Urinary bladder (tissue), 4 donors: Measurements from ENCODE around the gene MYO10. TPM values are rescaled to one million over a fixed set of nuclear protein-coding genes. Genes with fewer than 3 reads are reported as not detected.

Experiments
- DNase-seq: peaks from one replicate; pipeline ENCODE4 v3.0.0-alpha.2; 2015; ENCODE audit errors: extremely low spot score
- H3K27ac ChIP-seq: one replicate; pipeline ENCODE4 v1.5.1; 2013; ENCODE audit warnings: low read depth, mild to moderate bottlenecking, moderate library complexity
- H3K36me3 ChIP-seq: one replicate; pipeline ENCODE4 v1.6.1; 2013; ENCODE audit warnings: mild to moderate bottlenecking, moderate library complexity; ENCODE audit not compliant: insufficient read depth
- H3K4me1 ChIP-seq: one replicate; pipeline ENCODE4 v1.6.1; 2013; ENCODE audit warnings: mild to moderate bottlenecking, moderate library complexity; ENCODE audit not compliant: insufficient read depth
- H3K4me3 ChIP-seq: one replicate; pipeline ENCODE4 v1.5.1; 2013; ENCODE audit warnings: low read depth, low read length
- WGBS: extraction: QIAGEN DNeasy Blood & Tissue Kit; methylation state at CpG from one replicate; pipeline ENCODE4 v1.1.7; 2013; 5-methylcytosine and 5-hydroxymethylcytosine counted together
- polyA plus RNA-seq: library from polyadenylated mRNA; stranded (reverse); fragments of 200-250 nt; gene quantifications from one replicate; pipeline ENCODE4 v1.2.3, GENCODE V29; 2013
- total RNA-seq: library from RNA; depleted of rRNA; stranded (reverse); fragments of >200 nt; gene quantifications from one replicate; pipeline ENCODE4 v1.2.3, GENCODE V29; 2014
- donor health status: healthy with polysubstance abuse.
- donor health status: healthy.

MYO10 gene
- total and polyA plus RNA-seq, 2 donors, result 4.3 to 21.3 TPM

DNA sequence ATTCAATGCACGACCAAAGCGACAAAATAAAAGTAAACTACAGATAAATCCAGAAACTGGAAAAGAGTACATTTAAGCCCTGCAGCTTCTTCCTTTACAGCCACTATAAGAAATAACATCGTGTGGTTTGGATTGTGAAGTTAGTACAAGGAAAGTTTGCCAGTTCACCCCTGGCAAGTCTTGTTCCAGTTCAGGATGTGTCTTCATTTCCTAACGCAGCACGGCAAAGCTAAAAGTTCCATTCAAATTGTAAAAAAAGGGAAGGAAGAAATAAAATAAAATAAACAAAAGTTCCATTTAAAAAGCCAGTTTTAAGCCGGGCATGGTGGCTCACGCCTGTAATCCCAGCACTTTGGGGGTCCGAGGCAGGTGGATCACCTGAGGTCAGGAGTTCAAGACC lies 236.0 kb downstream of the MYO10 start:
- no peak overlapping the region for H3K27ac ChIP-seq
- H3K36me3 ChIP-seq, result peaks cover 5% of the 10 kb centered on the region
- H3K4me1 ChIP-seq, result no peaks in the 10 kb centered on the region
- H3K4me3 ChIP-seq, result no peak overlapping the region
- no peak for DNase-seq
- WGBS, result 69% methylated on average over 8 of the region's 8 CpGs

DNA sequence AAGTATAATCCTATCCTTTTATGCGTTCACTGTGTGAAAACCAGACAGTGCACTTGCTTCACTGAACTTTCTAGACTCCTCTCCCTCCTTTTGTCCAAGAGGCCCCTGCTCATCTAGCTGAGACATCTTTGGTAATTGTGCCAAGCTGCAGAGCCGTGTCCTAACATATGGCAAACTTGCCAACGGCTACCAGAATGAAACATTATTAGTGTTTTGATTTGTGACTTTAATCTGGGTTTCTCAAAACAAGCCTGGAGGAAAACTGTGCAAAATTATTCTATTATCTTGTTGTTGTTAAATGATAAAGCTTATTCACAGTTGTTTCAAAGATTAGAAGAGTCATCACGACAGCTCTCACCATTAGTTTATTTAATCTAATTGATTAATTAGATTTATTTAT lies 240.3 kb downstream of the MYO10 start:
- no peak overlapping the region for H3K27ac ChIP-seq
- DNase-seq, result no peak
- WGBS, result 63% methylated on average over 4 of the region's 4 CpGs

DNA sequence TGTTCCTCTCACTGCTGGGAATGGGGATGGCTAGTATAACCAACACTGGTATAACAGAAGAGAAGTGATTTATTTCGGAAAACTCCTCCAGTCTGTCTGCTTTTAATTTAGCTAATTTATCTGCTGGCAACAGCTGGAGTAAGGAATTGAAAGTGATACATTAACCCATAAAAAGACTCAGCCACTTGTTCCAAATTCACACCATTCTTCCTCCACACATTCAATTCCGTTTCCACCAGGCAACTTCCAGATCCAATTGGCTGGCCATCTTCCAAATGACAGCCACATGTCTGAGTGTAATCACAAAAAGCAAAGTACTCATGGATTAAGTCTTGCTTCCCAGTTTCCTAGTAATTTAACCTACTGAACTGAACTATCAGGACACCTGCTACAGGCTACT lies 242.2 kb downstream of the MYO10 start:
- 69% methylated on average over 2 of the region's 2 CpGs for WGBS
- no peak overlapping the region for H3K4me3 ChIP-seq
- no peak overlapping the region for H3K27ac ChIP-seq
- no peaks in the 10 kb centered on the region for H3K4me1 ChIP-seq
- DNase-seq, result no peak
- H3K36me3 ChIP-seq, result no peaks in the 10 kb centered on the region

More for the DNA sequence above, 240.3 kb downstream of the MYO10 start:
- Histone ChIP-seq H3K36me3 (no peaks in the 10 kb centered on the region), H3K4me1 (no peaks in the 10 kb centered on the region), H3K4me3 (no peak overlapping the region)

DNA sequence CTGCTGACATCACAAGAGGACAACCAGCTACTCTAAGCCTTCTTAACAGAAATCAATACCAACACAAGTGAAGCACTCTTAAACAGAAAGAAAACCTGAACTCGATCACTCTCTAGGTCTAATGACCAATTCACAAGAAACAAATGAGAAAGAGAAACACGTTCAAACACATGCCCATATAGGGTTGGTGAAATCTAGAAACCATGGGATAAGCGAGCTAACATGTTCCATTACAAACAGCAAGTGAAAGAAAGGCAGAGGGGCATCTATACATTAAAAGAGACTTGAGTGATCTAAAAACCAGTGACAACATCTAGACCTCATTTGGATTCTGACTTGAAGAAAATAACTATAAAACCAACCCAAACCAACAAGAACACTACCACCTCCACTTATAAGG lies 244.4 kb downstream of the MYO10 start:
- no peak overlapping the region for H3K4me3 ChIP-seq
- DNase-seq, result no peak
- WGBS, result 87% methylated on average over 3 of the region's 3 CpGs
- H3K4me1 ChIP-seq, result no peaks in the 10 kb centered on the region
- H3K27ac ChIP-seq, result no peak overlapping the region
- H3K36me3 ChIP-seq, result no peaks in the 10 kb centered on the region

DNA sequence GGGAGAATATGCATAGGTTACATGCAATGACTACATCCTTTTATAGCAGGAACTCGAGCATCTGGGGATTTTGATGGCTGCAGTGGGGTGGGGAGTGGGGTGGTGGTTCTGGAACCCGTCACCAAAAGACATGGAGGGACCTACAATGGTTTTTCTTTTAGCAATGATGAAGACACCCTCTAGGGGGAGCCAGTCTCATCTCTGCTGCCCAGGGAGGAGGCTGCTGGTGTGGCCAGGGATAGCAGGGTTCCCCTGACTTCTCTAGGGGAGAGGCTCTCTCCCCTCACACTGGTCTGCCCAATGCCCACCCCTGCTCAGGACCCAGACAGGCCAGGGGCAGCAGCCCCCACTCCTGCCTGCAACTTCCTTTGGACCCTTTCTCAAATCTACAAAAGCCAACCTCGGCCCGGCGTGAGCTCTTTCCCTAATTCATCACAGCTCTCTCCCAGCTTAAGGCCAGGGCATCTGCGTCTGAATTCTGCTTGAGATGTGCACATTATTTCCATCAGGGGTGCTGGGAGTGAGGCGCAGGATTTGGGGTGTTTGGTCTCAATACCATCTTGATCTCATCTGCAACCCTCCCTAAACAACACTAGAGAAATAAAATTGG lies 245.7 kb downstream of the MYO10 start:
- WGBS, result 77% methylated on average over 7 of the region's 7 CpGs

DNA sequence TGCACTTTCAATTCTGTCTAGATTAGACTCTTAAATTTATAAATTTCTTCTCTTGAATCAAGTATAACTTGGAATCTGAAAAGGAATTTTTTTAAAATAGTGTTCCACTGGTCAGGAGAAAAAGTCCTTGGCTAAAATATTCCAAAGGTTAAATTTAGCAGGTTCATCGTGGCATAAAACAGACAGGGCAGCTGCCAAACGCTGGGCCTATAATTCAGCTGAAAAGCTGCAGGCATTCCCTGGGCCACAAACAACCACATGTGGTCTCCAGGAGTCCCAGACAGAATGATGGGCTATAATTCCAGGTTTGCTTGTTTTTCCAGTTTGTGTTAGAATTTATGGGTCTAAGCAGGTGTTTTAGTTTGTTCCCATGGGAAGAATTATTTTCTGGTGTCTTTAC lies 248.2 kb downstream of the MYO10 start:
- H3K27ac ChIP-seq, result no peak overlapping the region
- H3K4me3 ChIP-seq, result no peak overlapping the region
- H3K4me1 ChIP-seq, result no peaks in the 10 kb centered on the region
- WGBS, result 53% methylated on average over 2 of the region's 2 CpGs
- DNase-seq, result no peak
- no peaks in the 10 kb centered on the region for H3K36me3 ChIP-seq

More for the DNA sequence above, 245.7 kb downstream of the MYO10 start:
- H3K27ac ChIP-seq, result no peak overlapping the region
- no peak overlapping the region for H3K4me3 ChIP-seq
- DNase-seq, result no peak
- no peaks in the 10 kb centered on the region for H3K4me1 ChIP-seq
- H3K36me3 ChIP-seq, result no peaks in the 10 kb centered on the region

DNA sequence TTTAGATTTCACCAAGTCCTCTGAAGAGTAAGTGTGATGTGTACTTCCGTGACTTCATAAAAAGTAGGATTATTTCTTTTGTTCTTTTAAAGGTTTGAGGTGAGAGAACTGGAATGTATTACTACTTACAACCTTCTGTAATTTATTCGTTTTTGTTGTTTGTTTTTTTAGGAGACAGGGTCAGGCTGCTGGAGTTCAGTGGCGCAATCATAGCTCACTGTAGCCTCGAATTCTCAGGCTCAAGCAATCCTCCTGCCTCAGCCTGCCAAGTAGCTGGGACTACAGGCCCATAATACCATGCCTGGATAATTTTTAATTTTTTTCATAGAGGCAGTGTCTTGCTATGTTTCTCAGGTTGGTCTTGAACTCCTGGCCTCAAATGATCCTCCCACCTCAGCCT lies 251.0 kb downstream of the MYO10 start:
- 88% methylated on average over 4 of the region's 4 CpGs for WGBS
- H3K36me3 ChIP-seq, result no peaks in the 10 kb centered on the region
- DNase-seq, result no peak

DNA sequence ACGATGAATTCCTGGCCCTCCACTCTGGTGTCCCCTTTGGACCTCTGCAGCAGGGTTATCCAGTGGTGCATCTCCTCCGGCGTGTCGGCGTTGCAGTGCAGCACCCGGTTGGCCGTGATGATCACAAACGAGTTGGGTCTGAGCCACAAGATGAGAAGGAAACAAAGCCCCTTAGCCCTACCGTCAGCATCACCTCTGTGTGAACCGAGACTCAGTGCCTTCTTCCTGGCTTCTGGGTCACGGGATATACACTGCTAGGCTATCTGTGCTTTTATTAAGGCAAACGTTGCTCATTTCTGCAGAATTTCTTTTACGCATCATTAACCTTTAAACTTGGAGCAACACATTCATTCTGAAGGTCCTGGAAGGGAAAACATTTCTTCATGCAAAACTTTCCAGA lies 254.2 kb downstream of the MYO10 start:
- no peak for DNase-seq
- Histone ChIP-seq H3K27ac (no peak overlapping the region), H3K4me3 (no peak overlapping the region), H3K36me3 (no peaks in the 10 kb centered on the region), H3K4me1 (no peaks in the 10 kb centered on the region)
- WGBS, result 83% methylated on average over 13 of the region's 13 CpGs

More for the DNA sequence above, 251.0 kb downstream of the MYO10 start:
- H3K4me3 ChIP-seq, result no peak overlapping the region
- H3K4me1 ChIP-seq, result no peaks in the 10 kb centered on the region
- no peak overlapping the region for H3K27ac ChIP-seq

DNA sequence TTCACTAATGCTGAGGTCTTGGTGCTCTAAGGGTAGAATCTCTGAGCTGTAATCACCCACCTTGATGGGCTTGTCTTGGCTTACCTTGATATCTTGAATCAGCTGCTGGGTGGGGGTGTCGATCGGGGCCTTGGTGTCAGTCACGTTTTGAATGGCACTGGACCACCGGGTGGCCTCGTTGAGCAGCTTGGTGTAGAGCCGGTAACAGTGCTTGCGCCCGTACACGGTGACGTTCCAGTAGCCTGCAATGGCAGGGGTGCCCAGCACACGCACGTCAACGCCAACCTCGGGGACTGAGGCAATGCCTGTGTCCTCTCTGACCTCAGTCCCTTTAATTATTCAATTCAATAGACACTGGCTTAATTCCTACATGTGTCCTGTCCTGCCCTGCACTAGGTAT lies 256.2 kb downstream of the MYO10 start:
- H3K4me1 ChIP-seq, result no peaks in the 10 kb centered on the region
- WGBS, result 88% methylated on average over 14 of the region's 14 CpGs
- H3K36me3 ChIP-seq, result peaks cover 1% of the 10 kb centered on the region
- H3K4me3 ChIP-seq, result no peak overlapping the region
- H3K27ac ChIP-seq, result no peak overlapping the region
- no peak for DNase-seq

DNA sequence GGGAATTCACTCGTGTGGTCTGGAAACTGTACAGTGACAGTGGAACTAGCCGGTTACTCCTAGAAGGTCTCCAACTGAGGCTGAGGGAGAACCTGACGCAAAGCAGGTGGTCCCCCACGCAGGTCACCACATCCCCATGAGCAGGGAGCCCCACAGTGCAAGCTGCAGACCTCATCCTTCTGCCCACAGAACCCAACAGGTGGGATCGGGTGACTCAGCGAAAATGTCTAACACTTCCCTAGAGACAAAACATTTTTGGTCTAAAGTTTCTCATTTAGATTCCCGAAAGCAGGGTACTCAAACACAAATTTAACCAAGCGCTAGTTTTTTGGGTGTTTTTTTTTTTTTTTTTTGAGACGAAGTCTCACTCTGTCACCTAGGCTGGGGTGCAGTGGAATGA lies 256.9 kb downstream of the MYO10 start:
- Histone ChIP-seq H3K36me3 (peaks cover 1% of the 10 kb centered on the region), H3K4me3 (no peak overlapping the region), H3K27ac (no peak overlapping the region), H3K4me1 (no peaks in the 10 kb centered on the region)
- no peak for DNase-seq
- WGBS, result 92% methylated on average over 9 of the region's 9 CpGs

DNA sequence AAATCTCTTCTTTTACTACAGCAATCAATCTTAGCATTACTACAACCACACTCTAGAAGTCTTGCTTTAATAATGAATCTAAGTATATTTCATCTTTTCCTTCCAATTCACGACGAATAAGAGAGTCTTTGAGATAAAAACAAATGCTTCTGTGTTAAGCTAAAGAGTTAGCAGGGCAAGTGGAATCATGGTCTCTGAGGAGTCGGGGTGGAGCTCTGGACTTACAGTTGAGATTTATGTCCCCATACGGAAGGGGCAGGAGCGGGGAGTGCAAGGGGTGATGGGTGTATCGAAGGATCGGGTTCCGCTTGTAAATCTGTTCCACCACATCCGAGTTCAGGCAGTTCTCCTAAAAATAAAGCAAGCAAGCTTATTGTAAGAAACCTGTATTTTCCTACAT lies 260.3 kb downstream of the MYO10 start:
- no peaks in the 10 kb centered on the region for H3K4me1 ChIP-seq
- H3K27ac ChIP-seq, result no peak overlapping the region
- no peak overlapping the region for H3K4me3 ChIP-seq
- no peak for DNase-seq
- WGBS, result 65% methylated on average over 9 of the region's 9 CpGs
- peaks cover 1% of the 10 kb centered on the region for H3K36me3 ChIP-seq

DNA sequence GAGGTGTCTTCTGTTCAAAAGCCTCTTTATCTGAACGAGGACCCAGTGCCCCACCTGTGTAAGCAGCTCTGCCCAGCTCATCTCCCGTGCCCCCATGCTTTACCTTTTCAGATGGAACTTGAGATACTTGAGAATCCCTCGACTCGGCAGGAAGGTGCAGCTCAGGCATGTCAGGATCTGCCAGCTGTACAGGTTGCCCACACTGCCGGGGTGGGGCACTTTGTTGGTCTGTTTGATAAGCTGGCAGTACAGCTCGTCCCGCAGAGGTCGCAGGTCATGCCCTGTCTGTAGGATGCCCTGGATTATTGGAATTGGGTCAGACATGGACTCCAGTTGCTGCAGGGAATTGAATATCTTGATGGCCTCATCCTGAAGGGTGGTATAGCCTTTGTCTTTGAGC lies 261.3 kb downstream of the MYO10 start:
- Histone ChIP-seq H3K4me1 (no peaks in the 10 kb centered on the region), H3K27ac (no peak overlapping the region), H3K4me3 (no peak overlapping the region), H3K36me3 (peaks cover 1% of the 10 kb centered on the region)
- DNase-seq, result no peak
- WGBS, result 87% methylated on average over 8 of the region's 8 CpGs

DNA sequence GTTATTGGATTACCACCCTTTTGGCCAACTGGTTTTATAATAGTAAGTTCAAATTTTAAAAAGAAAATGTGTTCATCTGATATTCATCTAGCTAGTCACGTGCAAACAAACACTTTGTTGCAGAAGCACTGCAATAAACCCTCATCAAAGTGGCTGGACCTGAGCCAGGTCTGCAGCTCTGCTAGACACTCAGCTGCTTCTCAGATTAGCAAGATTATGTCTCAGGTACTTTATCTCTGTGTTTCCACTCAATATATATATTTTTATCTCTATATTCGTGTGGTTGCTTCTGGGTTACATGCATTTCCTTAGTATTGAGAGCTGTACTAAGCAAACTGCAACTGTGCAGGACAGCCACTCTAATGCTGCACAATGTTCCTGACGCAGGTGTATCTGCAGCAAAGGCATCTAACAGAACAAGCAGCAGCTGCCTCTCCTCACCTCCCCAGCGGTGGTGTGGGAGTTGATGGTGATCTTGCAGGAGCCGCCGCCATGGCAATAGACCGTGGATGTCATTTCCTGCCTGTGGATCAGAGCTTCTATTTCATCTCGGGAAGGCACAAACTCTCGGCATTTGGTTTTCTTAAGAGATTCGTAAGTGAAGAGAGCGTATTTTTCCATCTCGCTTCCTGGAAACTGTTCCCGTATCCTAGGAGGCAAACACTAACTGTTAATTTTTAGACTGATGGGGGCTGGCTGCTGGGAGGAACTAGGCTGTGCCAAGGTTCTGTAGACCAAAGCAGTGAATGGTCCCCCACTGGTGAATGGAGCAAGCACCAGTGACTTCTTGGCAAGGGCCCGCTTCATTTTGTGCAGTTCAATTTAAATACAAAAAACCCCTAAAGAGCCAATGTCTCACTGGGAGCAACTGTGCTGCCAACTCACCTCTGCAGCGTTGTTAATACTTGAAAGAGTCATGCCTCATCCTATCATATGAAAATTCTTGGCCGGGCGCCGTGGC lies 262.6 kb downstream of the MYO10 start:
- Histone ChIP-seq H3K27ac (no peak overlapping the region), H3K36me3 (peaks cover 1% of the 10 kb centered on the region), H3K4me3 (no peak overlapping the region), H3K4me1 (no peaks in the 10 kb centered on the region)
- DNase-seq, result no peak
- 77% methylated on average over 18 of the region's 18 CpGs for WGBS

DNA sequence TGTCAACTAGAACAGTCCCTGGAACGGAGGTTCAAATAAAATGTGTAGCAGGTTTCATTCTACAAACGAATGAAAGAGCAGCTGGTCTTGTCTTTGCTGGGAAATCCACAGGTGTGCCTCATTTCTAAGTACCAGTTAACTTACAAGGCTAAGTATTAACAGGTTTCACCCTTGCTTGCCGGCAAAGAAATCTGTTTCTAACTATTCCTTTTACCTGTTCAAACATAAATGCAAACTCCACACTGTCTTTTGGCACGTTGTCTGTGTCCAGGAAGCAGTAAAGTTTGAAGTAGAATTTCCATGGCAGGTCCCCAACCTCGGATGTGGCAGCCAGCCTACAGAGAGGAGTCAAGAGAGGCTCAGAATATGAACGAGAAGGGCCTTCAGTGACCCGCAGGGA lies 264.9 kb downstream of the MYO10 start:
- no peak overlapping the region for H3K4me3 ChIP-seq

More for the DNA sequence above, 264.9 kb downstream of the MYO10 start:
- no peak for DNase-seq
- H3K36me3 ChIP-seq, result peaks cover 1% of the 10 kb centered on the region
- no peak overlapping the region for H3K27ac ChIP-seq
- 83% methylated on average over 7 of the region's 7 CpGs for WGBS
- no peaks in the 10 kb centered on the region for H3K4me1 ChIP-seq
